CD4-positive, CD25-positive, alpha-beta regulatory T cell (primary cell): ENCODE data around the gene DDX31. TPM values are rescaled to one million over a fixed set of nuclear protein-coding genes. Genes with fewer than 3 reads are reported as not detected.

Source experiments
- ATAC-seq, 2 donors: fragments of 150-1000 bp; cut with Tn5 transposase; one replicate each; pipeline ENCODE4 v1.10.0; 2021; ENCODE audit warnings: low read depth in 2 of 2, moderate number of reproducible peaks in 2 of 2, moderate library complexity in 1 of 2
- DNase-seq, 3 donors: peaks; one replicate each; pipeline versions ENCODE4 v3.0.0 to v3.0.0-alpha.2; 2012 to 2022; ENCODE audit warnings: mixed read lengths in 1 of 3
- H3K27ac ChIP-seq: one replicate; pipeline ENCODE4 v1.7.0; 2013; ENCODE audit warnings: mild to moderate bottlenecking, low read length; ENCODE audit not compliant: insufficient read depth, poor library complexity, severe bottlenecking
- H3K27me3 ChIP-seq: one replicate; pipeline ENCODE4 v1.7.0; 2013; ENCODE audit warnings: low read length; ENCODE audit not compliant: control insufficient read depth, insufficient read depth
- H3K36me3 ChIP-seq: one replicate; pipeline ENCODE4 v1.7.0; 2013; ENCODE audit warnings: mild to moderate bottlenecking, low read length, moderate library complexity; ENCODE audit not compliant: control insufficient read depth, insufficient read depth
- H3K4me1 ChIP-seq: 2 replicates; pipeline ENCODE4 v1.7.0; 2013; ENCODE audit warnings: mild to moderate bottlenecking, low read length; ENCODE audit not compliant: insufficient read depth, control insufficient read depth, poor library complexity, severe bottlenecking
- H3K4me3 ChIP-seq: one replicate; pipeline ENCODE4 v1.7.0; 2013; ENCODE audit warnings: low read depth, mild to moderate bottlenecking, low read length, moderate library complexity
- H3K9me3 ChIP-seq, 2 experiments: 1 replicate in 1 of 2; 2 replicates in 1 of 2; pipeline ENCODE4 v1.7.0; 2013; ENCODE audit warnings: low read length in 2 of 2, mild to moderate bottlenecking in 1 of 2, moderate library complexity in 1 of 2; ENCODE audit not compliant: control insufficient read depth in 2 of 2
- H3K27ac Mint-ChIP-seq, 3 donors: one replicate each; pipeline ENCODE4 v1.8.0; 2020 to 2022; ENCODE audit warnings: mild to moderate bottlenecking in 3 of 3, mixed read lengths in 3 of 3, moderate library complexity in 2 of 3
- H3K27me3 Mint-ChIP-seq: one replicate; pipeline ENCODE4 v1.8.0; 2022; ENCODE audit warnings: mild to moderate bottlenecking, mixed read lengths
- H3K36me3 Mint-ChIP-seq: one replicate; pipeline ENCODE4 v1.8.0; 2020; ENCODE audit warnings: mixed read lengths
- H3K4me1 Mint-ChIP-seq, 4 donors: one replicate each; pipeline ENCODE4 v1.8.0; 2020 to 2022; ENCODE audit warnings: mixed read lengths in 4 of 4, mild to moderate bottlenecking in 1 of 4
- H3K4me3 Mint-ChIP-seq, 4 donors: one replicate each; pipeline ENCODE4 v1.8.0; 2020 to 2022; ENCODE audit warnings: mild to moderate bottlenecking in 4 of 4, mixed read lengths in 4 of 4, moderate library complexity in 3 of 4
- H3K9me3 Mint-ChIP-seq, 7 donors: one replicate each; pipeline ENCODE4 v1.8.0; 2020 to 2022; ENCODE audit warnings: mixed read lengths in 7 of 7, mild to moderate bottlenecking in 3 of 7, moderate library complexity in 2 of 7
- polyA plus RNA-seq, 4 donors: library from polyadenylated mRNA; unstranded; fragments of 300-500 nt; fragmentation: Illumina TruSeq; gene quantifications; one replicate each; pipeline ENCODE4 v1.2.3, GENCODE V29; 2021
- total RNA-seq: library from RNA; stranded (reverse); gene quantifications from one replicate; pipeline ENCODE4 v1.2.3, GENCODE V29; 2022

Gene DDX31
- total and polyA plus RNA-seq, 5 donors from 2014 or later: 7.1 to 12.1 (median 7.3) TPM

GRCh38 chr9:132547976-132548730, 121.6 kb downstream of the DDX31 start:
- H3K4me3 Mint-ChIP-seq: no peak overlapping the region
- no peaks in the 10 kb centered on the region for H3K4me1 Mint-ChIP-seq
- H3K27ac ChIP-seq: no peak overlapping the region
- no peaks in the 10 kb centered on the region for H3K36me3 Mint-ChIP-seq
- no peaks in the 10 kb centered on the region for H3K4me1 ChIP-seq
- H3K4me3 ChIP-seq: no peak overlapping the region
- no peaks in the 10 kb centered on the region for H3K36me3 ChIP-seq
- ATAC-seq (no peak), DNase-seq (no peak)
- peaks cover 0 to 3% (median 0%) of the 10 kb centered on the region in 7 donors for H3K9me3 Mint-ChIP-seq
- no peak overlapping the region for H3K27ac Mint-ChIP-seq
- no peaks in the 10 kb centered on the region for H3K9me3 ChIP-seq
- H3K27me3 Mint-ChIP-seq: peaks cover 13% of the 10 kb centered on the region
- no peaks in the 10 kb centered on the region for H3K27me3 ChIP-seq

GRCh38 chr9:132547436-132547835, 122.3 kb downstream of the DDX31 start:
- no peaks in the 10 kb centered on the region for H3K9me3 ChIP-seq
- H3K27me3 ChIP-seq: no peaks in the 10 kb centered on the region
- H3K4me1 ChIP-seq: no peaks in the 10 kb centered on the region
- no peak overlapping the region for H3K27ac ChIP-seq
- ATAC-seq (no peak), DNase-seq (no peak)
- Mint-ChIP-seq H3K9me3 (no peaks in the 10 kb centered on the region), H3K27me3 (peaks cover 13% of the 10 kb centered on the region), H3K27ac (no peak overlapping the region), H3K36me3 (no peaks in the 10 kb centered on the region), H3K4me1 (no peaks in the 10 kb centered on the region), H3K4me3 (no peak overlapping the region)
- H3K4me3 ChIP-seq: no peak overlapping the region
- no peaks in the 10 kb centered on the region for H3K36me3 ChIP-seq

GRCh38 chr9:132547052-132547431, 122.7 kb downstream of the DDX31 start:
- Histone ChIP-seq H3K9me3 (no peaks in the 10 kb centered on the region), H3K27me3 (no peaks in the 10 kb centered on the region), H3K27ac (no peak overlapping the region), H3K36me3 (no peaks in the 10 kb centered on the region), H3K4me3 (no peak overlapping the region), H3K4me1 (no peaks in the 10 kb centered on the region)
- H3K4me1 Mint-ChIP-seq: no peaks in the 10 kb centered on the region
- H3K27ac Mint-ChIP-seq: no peak overlapping the region
- peaks cover 13% of the 10 kb centered on the region for H3K27me3 Mint-ChIP-seq
- H3K9me3 Mint-ChIP-seq: no peaks in the 10 kb centered on the region
- H3K36me3 Mint-ChIP-seq: no peaks in the 10 kb centered on the region
- no peak for ATAC-seq
- no peak overlapping the region for H3K4me3 Mint-ChIP-seq
- no peak for DNase-seq

- ATAC-seq (no peak), DNase-seq (no peak)
- H3K36me3 ChIP-seq: no peaks in the 10 kb centered on the region
- Mint-ChIP-seq H3K9me3 (no peaks in the 10 kb centered on the region), H3K4me3 (no peak overlapping the region), H3K27me3 (peaks cover 10% of the 10 kb centered on the region), H3K4me1 (no peaks in the 10 kb centered on the region), H3K27ac (no peak overlapping the region), H3K36me3 (no peaks in the 10 kb centered on the region)
- H3K27ac ChIP-seq: no peak overlapping the region
- H3K9me3 ChIP-seq: no peaks in the 10 kb centered on the region
- no peaks in the 10 kb centered on the region for H3K4me1 ChIP-seq
- H3K4me3 ChIP-seq: no peak overlapping the region
- no peaks in the 10 kb centered on the region for H3K27me3 ChIP-seq
These were observed 123.4 kb downstream of the DDX31 start for GRCh38 chr9:132546148-132547051.

- H3K27ac Mint-ChIP-seq: no peak overlapping the region
- Histone ChIP-seq H3K4me1 (no peaks in the 10 kb centered on the region), H3K9me3 (no peaks in the 10 kb centered on the region), H3K27me3 (no peaks in the 10 kb centered on the region), H3K4me3 (no peak overlapping the region), H3K36me3 (no peaks in the 10 kb centered on the region), H3K27ac (no peak overlapping the region)
- H3K27me3 Mint-ChIP-seq: peaks cover 9% of the 10 kb centered on the region
- no peaks in the 10 kb centered on the region for H3K36me3 Mint-ChIP-seq
- DNase-seq (no peak), ATAC-seq (no peak)
- no peaks in the 10 kb centered on the region for H3K4me1 Mint-ChIP-seq
- H3K9me3 Mint-ChIP-seq: no peaks in the 10 kb centered on the region
- H3K4me3 Mint-ChIP-seq: no peak overlapping the region
These were observed 124.2 kb downstream of the DDX31 start for GRCh38 chr9:132545578-132545977.

- Mint-ChIP-seq H3K27me3 (peaks cover 4% of the 10 kb centered on the region), H3K4me1 (no peaks in the 10 kb centered on the region), H3K36me3 (no peaks in the 10 kb centered on the region), H3K4me3 (no peak overlapping the region), H3K27ac (no peak overlapping the region), H3K9me3 (no peaks in the 10 kb centered on the region)
- Histone ChIP-seq H3K27ac (no peak overlapping the region), H3K36me3 (no peaks in the 10 kb centered on the region), H3K4me1 (no peaks in the 10 kb centered on the region), H3K9me3 (no peaks in the 10 kb centered on the region), H3K4me3 (no peak overlapping the region), H3K27me3 (no peaks in the 10 kb centered on the region)
- ATAC-seq (no peak), DNase-seq (no peak)
These were observed 125.8 kb downstream of the DDX31 start for GRCh38 chr9:132543960-132544359.

- H3K27me3 ChIP-seq: no peaks in the 10 kb centered on the region
- no peaks in the 10 kb centered on the region for H3K9me3 ChIP-seq
- no peak overlapping the region for H3K4me3 ChIP-seq
- H3K36me3 ChIP-seq: no peaks in the 10 kb centered on the region
- Mint-ChIP-seq H3K27me3 (peaks cover 4% of the 10 kb centered on the region), H3K4me3 (no peak overlapping the region), H3K36me3 (no peaks in the 10 kb centered on the region), H3K9me3 (no peaks in the 10 kb centered on the region), H3K27ac (no peak overlapping the region), H3K4me1 (no peaks in the 10 kb centered on the region)
- DNase-seq: no peak
- H3K4me1 ChIP-seq: no peaks in the 10 kb centered on the region
- ATAC-seq: no peak
- H3K27ac ChIP-seq: no peak overlapping the region
These were observed 126.5 kb downstream of the DDX31 start for GRCh38 chr9:132543251-132543650.
